Stomach smooth muscle (tissue), 2 donors: Measurements from ENCODE around the gene ENO2.
"Not testable (repeated sequence)": the region's sequence is repeated elsewhere in the genome, so short reads cannot be mapped to it uniquely, and the experiment has no call there.

Experiments used
- H3K27ac ChIP-seq: one replicate; pipeline ENCODE4 v1.7.0; 2013; ENCODE audit warnings: mild to moderate bottlenecking, low read length, inconsistent platforms
- H3K27me3 ChIP-seq, 2 donors: one replicate each; pipeline ENCODE4 v1.7.0; 2013; ENCODE audit warnings: low read length in 2 of 2; ENCODE audit not compliant: insufficient read depth in 2 of 2, control insufficient read depth in 1 of 2
- H3K36me3 ChIP-seq, 2 donors: one replicate each; pipeline ENCODE4 v1.7.0; 2013; ENCODE audit warnings: low read length in 2 of 2; ENCODE audit not compliant: control insufficient read depth in 2 of 2, insufficient read depth in 2 of 2
- H3K4me1 ChIP-seq: one replicate; pipeline ENCODE4 v1.7.0; 2013; ENCODE audit warnings: low read length; ENCODE audit not compliant: control insufficient read depth, insufficient read depth
- H3K4me3 ChIP-seq, 2 donors: one replicate each; pipeline ENCODE4 v1.7.0; 2013; ENCODE audit warnings: low read length in 2 of 2
- H3K9ac ChIP-seq, 2 donors: one replicate each; pipeline ENCODE4 v1.7.0; 2013; ENCODE audit warnings: low read length in 2 of 2, mild to moderate bottlenecking in 1 of 2
- H3K9me3 ChIP-seq, 2 donors: one replicate each; pipeline ENCODE4 v1.7.0; 2013; ENCODE audit warnings: low read length in 2 of 2; ENCODE audit not compliant: control insufficient read depth in 2 of 2
- donor health status: healthy.
- donor health status: Pancreatic carcinoma.

The ENO2 gene

DNA sequence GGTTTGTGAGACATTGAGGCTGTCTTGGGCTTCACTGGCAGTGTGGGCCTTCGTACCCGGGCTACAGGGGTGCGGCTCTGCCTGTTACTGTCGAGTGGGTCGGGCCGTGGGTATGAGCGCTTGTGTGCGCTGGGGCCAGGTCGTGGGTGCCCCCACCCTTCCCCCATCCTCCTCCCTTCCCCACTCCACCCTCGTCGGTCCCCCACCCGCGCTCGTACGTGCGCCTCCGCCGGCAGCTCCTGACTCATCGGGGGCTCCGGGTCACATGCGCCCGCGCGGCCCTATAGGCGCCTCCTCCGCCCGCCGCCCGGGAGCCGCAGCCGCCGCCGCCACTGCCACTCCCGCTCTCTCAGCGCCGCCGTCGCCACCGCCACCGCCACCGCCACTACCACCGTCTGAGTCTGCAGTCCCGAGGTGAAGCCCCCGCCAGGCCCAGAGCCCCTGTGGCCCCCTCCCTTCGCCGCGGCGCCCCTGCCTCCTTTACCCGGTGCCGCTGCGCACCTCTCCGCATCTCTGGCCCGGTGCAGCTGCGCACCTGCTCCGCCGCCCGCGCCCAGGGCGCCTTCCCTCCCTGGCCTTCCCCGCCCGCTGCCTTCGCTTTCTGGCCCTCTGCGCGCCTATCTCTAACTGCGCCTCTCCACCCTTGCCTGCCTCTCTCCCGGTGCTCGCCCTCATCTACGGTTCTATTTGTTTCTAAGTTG is at the start of gene ENO2:
Gene ENO2, plus strand, starts transcription at position 335 of the 701 bp plus-strand sequence. CDS start 1,253 bp downstream, outside the sequence.
- H3K4me3 ChIP-seq = peak within 1 kb of the TSS; percentile 82 to 83
- H3K27me3 ChIP-seq = no peaks in the 10 kb centered on the region
- H3K9me3 ChIP-seq = no peaks in the 10 kb centered on the region
- H3K27ac ChIP-seq = peak within 1 kb of the TSS; percentile 92
- peaks cover 10 to 17% of the 10 kb centered on the region in 2 donors for H3K36me3 ChIP-seq
- peaks cover 24% of the 10 kb centered on the region for H3K4me1 ChIP-seq
- peak within 1 kb of the TSS; percentile 80 to 91 for H3K9ac ChIP-seq

DNA sequence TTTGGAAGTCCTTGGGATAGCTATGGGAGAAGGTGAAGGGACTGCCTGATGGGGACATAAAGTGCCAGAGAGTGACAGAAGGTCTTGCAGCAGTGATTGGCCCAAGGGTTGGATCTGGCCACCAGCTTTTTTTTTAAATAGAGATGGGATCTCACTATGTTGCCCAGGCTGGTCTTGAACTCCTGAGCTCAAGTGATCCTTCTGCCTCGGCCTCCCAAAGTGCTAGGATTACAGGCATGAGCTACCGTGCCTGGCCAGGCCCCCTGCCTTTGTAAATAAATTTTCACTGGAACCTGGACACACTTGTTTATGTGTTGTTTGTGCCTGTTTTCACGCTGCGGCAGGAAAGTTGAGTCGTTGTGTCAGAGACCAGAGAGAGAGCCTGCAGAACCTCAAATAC is 49.1 kb upstream of the ENO2 start:
- not testable (repeated sequence) for H3K9me3 ChIP-seq, H3K27me3 ChIP-seq, H3K4me3 ChIP-seq, H3K9ac ChIP-seq, H3K27ac ChIP-seq
- H3K4me1 ChIP-seq = peaks cover 28% of the 10 kb centered on the region
- peaks cover 42 to 50% of the 10 kb centered on the region in 2 donors for H3K36me3 ChIP-seq

DNA sequence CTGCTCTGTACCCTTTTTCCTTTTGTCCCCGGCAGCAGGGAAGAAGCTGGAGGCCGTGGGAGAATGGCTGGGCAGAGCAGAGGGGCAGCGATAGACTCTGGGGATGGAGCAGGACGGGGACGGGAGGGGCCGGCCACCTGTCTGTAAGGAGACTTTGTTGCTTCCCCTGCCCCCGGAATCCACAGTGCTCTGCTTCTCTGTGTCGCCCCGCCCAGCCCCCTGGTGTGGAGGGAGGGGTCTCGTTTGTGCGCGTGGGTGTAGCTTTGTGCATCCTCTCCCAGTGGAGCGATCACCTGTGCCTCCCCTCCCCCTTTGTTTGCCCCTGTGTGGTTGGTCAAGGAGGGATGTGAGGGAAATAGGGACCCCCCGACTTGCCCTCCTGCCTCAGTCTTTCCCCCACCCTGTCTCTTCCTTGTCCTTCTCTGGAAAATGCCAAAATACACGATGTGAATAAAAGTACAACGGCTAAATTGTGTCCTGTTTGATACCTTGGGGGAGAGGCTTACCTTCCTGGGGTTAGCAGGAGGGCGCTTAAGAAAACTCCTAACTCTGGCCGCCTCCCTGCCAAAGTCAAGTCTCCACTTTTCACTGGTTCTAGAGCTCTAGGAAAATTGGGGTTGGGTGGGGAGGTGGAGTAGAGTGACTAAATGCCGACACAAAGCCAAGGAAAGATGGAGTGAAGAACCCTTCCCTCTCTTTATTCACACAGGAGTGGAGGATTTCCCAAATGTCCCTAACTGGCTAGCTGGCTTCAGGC is 48.0 kb upstream of the ENO2 start:
- Histone ChIP-seq H3K27me3 (no peaks in the 10 kb centered on the region), H3K27ac (peak overlapping the region; percentile 97), H3K4me1 (peaks cover 33% of the 10 kb centered on the region), H3K9me3 (no peaks in the 10 kb centered on the region), H3K9ac (peak overlapping the region; percentile 84 to 94), H3K4me3 (peak overlapping the region; percentile 80 to 92), H3K36me3 (peaks cover 32 to 45% of the 10 kb centered on the region in 2 donors)

DNA sequence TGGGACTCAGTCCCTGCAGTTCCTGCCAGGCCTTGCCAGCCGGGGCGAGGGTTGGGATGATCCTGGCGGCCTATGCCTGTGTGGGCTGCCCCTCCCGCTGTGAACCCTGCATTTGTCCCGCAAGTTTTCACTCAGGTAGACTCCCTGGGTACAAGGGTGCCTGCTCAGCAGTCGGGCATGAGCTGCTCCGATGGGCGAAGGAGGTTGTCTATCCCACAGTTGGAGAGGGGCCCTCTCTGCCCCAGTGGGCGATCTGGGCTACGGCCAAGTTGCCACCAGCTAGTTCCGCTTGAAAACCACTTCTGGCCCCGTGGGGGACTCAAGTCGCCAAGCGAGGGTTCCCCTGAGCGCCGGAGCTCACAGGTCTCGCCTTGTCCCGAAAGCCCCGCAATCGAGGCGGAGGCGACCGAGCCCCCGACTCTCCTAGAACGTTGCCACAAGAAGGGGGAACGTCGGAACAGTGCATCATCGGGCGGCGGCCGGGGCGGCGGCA is 47.4 kb upstream of the ENO2 start:
- peaks cover 26 to 44% of the 10 kb centered on the region in 2 donors for H3K36me3 ChIP-seq
- H3K9ac ChIP-seq = peak overlapping the region; percentile 84 to 94
- H3K4me1 ChIP-seq = peaks cover 39% of the 10 kb centered on the region
- H3K4me3 ChIP-seq = peak overlapping the region; percentile 80 to 92
- no peaks in the 10 kb centered on the region for H3K27me3 ChIP-seq
- no peaks in the 10 kb centered on the region for H3K9me3 ChIP-seq
- H3K27ac ChIP-seq = peak overlapping the region; percentile 97

DNA sequence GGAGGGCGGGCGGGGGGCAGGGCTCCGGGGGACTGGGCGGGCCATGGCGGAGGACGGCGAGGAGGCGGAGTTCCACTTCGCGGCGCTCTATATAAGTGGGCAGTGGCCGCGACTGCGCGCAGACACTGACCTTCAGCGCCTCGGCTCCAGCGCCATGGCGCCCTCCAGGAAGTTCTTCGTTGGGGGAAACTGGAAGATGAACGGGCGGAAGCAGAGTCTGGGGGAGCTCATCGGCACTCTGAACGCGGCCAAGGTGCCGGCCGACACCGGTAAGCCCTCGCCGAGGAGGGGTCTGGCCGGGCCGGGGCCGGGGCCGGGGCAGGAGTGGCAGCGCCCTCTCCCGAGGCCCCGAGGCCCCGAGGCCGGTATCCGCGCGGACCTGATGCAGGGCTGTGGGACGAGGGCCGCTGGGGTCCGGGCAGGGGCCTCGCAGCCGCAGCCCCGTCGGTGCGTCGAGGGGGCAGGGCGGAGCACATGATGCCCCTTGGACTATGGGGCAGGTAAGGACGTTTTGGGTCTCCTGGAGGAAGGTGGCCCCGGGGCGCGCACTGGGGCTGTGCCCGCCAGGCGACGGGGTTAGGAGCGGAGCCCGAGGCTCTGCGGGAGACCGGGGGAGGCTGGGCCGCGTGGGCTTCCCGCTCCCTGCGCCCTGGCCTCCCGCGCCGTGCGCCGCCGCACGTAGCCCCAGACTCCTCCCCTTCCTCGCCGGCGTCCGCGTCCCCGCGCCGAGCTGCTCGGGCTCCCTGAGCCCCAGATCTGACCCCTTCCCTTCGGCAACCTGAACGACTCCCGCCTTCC is 46.8 kb upstream of the ENO2 start, which contains the start of gene TPI1:
Gene TPI1, plus strand, starts transcription at position 119 of the 798 bp plus-strand sequence. Its CDS starts 36 bp downstream, at position 155.
- peaks cover 45% of the 10 kb centered on the region for H3K4me1 ChIP-seq
- peaks cover 26 to 40% of the 10 kb centered on the region in 2 donors for H3K36me3 ChIP-seq
- no peaks in the 10 kb centered on the region for H3K27me3 ChIP-seq
- H3K27ac ChIP-seq = peak within 1 kb of the TSS; percentile 97
- peak within 1 kb of the TSS; percentile 88 to 94 for H3K9ac ChIP-seq
- no peaks in the 10 kb centered on the region for H3K9me3 ChIP-seq
- peak within 1 kb of the TSS; percentile 86 to 92 for H3K4me3 ChIP-seq

DNA sequence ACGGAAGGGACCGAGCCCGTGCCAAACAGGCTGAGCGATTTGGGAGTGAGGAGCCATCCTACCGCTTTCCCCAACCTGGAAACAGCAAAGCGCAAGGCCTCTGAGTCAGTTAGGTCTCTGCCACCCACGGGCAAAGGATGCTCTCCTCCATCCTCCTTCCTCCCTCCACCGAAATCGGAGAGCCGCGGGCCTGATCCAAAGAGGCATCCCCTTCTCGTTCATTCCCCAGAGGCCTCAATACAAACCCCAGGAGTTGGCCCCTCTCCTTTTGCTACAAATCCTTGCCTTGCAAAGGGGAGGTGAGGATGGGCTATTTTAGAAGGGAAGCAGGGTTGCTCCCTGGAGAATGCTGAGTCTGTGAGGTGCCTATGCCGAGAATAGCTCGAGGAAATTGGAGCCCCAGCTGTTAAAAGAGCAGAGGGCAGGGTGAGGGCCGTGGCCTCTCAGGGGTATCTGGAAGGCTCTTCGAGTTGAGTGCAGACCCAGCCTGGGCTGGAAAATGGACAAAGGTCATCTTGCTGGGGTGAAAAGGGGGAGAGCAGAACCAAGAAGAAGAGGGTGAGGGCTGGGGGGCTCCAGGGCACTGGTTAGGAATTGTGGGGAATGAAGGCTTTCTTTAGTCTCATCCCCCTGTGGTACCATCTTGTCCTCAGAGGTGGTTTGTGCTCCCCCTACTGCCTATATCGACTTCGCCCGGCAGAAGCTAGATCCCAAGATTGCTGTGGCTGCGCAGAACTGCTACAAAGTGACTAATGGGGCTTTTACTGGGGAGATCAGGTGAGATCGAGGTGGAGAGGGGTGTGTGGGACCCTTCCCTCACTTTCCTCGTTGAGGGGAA is 46.0 kb upstream of the ENO2 start:
- no peaks in the 10 kb centered on the region for H3K9me3 ChIP-seq
- H3K4me1 ChIP-seq = peaks cover 47% of the 10 kb centered on the region
- H3K36me3 ChIP-seq = peaks cover 20 to 32% of the 10 kb centered on the region in 2 donors
- peak overlapping the region; percentile 87 to 88 for H3K9ac ChIP-seq
- H3K4me3 ChIP-seq = peak overlapping the region; percentile 86 to 92
- no peaks in the 10 kb centered on the region for H3K27me3 ChIP-seq
- H3K27ac ChIP-seq = peak overlapping the region; percentile 97

DNA sequence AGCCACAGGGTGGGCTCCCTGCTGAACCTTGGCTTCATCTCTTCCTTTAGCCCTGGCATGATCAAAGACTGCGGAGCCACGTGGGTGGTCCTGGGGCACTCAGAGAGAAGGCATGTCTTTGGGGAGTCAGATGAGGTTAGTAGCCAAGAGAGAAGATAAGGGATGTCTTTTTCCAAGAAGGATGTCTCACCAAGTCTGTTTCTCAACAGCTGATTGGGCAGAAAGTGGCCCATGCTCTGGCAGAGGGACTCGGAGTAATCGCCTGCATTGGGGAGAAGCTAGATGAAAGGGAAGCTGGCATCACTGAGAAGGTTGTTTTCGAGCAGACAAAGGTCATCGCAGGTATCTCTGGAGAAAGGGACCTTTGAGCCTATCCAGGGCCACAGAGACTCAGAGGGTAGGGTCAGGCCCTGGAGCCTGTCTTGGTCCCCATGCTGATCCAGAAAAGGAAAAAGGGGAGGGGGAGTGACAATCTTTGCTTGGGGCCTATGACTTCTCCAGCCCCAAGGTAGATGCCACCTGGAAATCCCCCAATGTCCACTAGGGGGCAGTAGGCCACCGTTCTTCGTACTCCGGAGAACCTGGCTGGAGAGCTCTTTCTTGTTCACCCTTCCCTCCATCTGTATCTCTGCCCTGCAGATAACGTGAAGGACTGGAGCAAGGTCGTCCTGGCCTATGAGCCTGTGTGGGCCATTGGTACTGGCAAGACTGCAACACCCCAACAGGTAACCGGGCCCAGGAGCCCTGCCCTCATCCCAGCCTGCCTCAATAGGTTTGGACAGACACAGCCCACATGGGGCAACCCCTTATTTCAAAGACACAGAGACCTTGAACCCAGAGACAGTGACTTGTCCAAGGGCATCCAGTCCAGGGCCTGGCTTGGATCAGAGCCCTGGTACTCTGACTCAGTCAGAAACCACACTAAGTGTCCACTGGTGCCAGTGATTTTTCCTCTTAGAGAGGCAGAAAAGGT is 45.0 kb upstream of the ENO2 start:
- Histone ChIP-seq H3K36me3 (peaks cover 16 to 30% of the 10 kb centered on the region in 2 donors), H3K4me3 (peak overlapping the region; percentile 86 to 92), H3K27me3 (no peaks in the 10 kb centered on the region), H3K9ac (peak overlapping the region; percentile 87 to 88), H3K4me1 (peaks cover 52% of the 10 kb centered on the region), H3K9me3 (no peaks in the 10 kb centered on the region), H3K27ac (peak overlapping the region; percentile 37)

DNA sequence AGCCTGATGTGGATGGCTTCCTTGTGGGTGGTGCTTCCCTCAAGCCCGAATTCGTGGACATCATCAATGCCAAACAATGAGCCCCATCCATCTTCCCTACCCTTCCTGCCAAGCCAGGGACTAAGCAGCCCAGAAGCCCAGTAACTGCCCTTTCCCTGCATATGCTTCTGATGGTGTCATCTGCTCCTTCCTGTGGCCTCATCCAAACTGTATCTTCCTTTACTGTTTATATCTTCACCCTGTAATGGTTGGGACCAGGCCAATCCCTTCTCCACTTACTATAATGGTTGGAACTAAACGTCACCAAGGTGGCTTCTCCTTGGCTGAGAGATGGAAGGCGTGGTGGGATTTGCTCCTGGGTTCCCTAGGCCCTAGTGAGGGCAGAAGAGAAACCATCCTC is 44.1 kb upstream of the ENO2 start:
- H3K4me3 ChIP-seq, H3K9me3 ChIP-seq, H3K27ac ChIP-seq, H3K27me3 ChIP-seq, H3K9ac ChIP-seq: not testable (repeated sequence)
- Histone ChIP-seq H3K36me3 (peaks cover 11 to 23% of the 10 kb centered on the region in 2 donors), H3K4me1 (peaks cover 52% of the 10 kb centered on the region)
